H9 (cell line): ENCODE results near the gene KCNQ2. TPM values are rescaled to one million over a fixed set of nuclear protein-coding genes. Genes with fewer than 3 reads are reported as not detected.

Source experiments
- DNase-seq: peaks from one replicate; pipeline ENCODE4 v3.0.0-alpha.2; 2017
- H2AFZ ChIP-seq: one replicate; pipeline ENCODE4 v1.6.1; 2013; ENCODE audit warnings: mild to moderate bottlenecking, low read length, control low read depth, moderate library complexity
- H2AK5ac ChIP-seq: 2 replicates; pipeline ENCODE4 v1.6.1; 2013; ENCODE audit warnings: low read length, control low read depth, mixed read lengths; ENCODE audit not compliant: insufficient read length
- H2BK120ac ChIP-seq: one replicate; pipeline ENCODE4 v1.6.1; 2013; ENCODE audit warnings: low read depth, mild to moderate bottlenecking, low read length, control low read depth, inconsistent platforms; ENCODE audit not compliant: poor library complexity, severe bottlenecking
- H2BK12ac ChIP-seq: 2 replicates; pipeline ENCODE4 v1.6.1; 2013; ENCODE audit warnings: low read length, control low read depth, mixed read lengths, low read depth; ENCODE audit not compliant: insufficient read length
- H2BK15ac ChIP-seq: 2 replicates; pipeline ENCODE4 v1.6.1; 2013; ENCODE audit warnings: low read depth, low read length, control low read depth
- H2BK20ac ChIP-seq: one replicate; pipeline ENCODE4 v1.6.1; 2013; ENCODE audit warnings: low read depth, mild to moderate bottlenecking, low read length, control low read depth, inconsistent platforms; ENCODE audit not compliant: poor library complexity, severe bottlenecking
- H2BK5ac ChIP-seq: 2 replicates; pipeline ENCODE4 v1.6.1; 2013; ENCODE audit warnings: low read length, control low read depth, mixed read lengths; ENCODE audit not compliant: insufficient read length
- H3K14ac ChIP-seq: 2 replicates; pipeline ENCODE4 v1.6.1; 2013; ENCODE audit warnings: low read length, control low read depth; ENCODE audit not compliant: insufficient read depth
- H3K18ac ChIP-seq: 2 replicates; pipeline ENCODE4 v1.6.1; 2013; ENCODE audit warnings: low read depth, mild to moderate bottlenecking, mixed read lengths, low read length, control low read depth; ENCODE audit not compliant: insufficient read length
- H3K23ac ChIP-seq: 2 replicates; pipeline ENCODE4 v1.6.1; 2013; ENCODE audit warnings: low read length, control low read depth, mixed read lengths, low read depth; ENCODE audit not compliant: insufficient read length
- H3K23me2 ChIP-seq: 2 replicates; pipeline ENCODE4 v1.6.1; 2013; ENCODE audit warnings: low read depth, mild to moderate bottlenecking, mixed read lengths, low read length, control low read depth; ENCODE audit not compliant: insufficient read length, poor library complexity, severe bottlenecking
- H3K27ac ChIP-seq: 2 replicates; pipeline ENCODE4 v1.5.1; 2013; ENCODE audit warnings: low read length, control low read depth, mixed read lengths, low read depth; ENCODE audit not compliant: insufficient read length
- H3K27me3 ChIP-seq: 2 replicates; pipeline ENCODE4 v1.6.1; 2013; ENCODE audit warnings: low read length, control low read depth, inconsistent platforms; ENCODE audit not compliant: insufficient read depth
- H3K4ac ChIP-seq: 2 replicates; pipeline ENCODE4 v1.6.1; 2013; ENCODE audit warnings: low read depth, mild to moderate bottlenecking, control low read depth, inconsistent platforms, low read length, moderate library complexity
- H3K4me1 ChIP-seq: 2 replicates; pipeline ENCODE4 v1.6.1; 2013; ENCODE audit warnings: low read length, control low read depth, inconsistent platforms; ENCODE audit not compliant: insufficient read depth
- H3K4me2 ChIP-seq: 2 replicates; pipeline ENCODE4 v1.6.1; 2013; ENCODE audit warnings: low read length, control low read depth, mixed read lengths; ENCODE audit not compliant: insufficient read length, insufficient read depth
- H3K56ac ChIP-seq: 2 replicates; pipeline ENCODE4 v1.6.1; 2013; ENCODE audit warnings: low read depth, mild to moderate bottlenecking, mixed read lengths, low read length, control low read depth; ENCODE audit not compliant: insufficient read length
- H3K79me1 ChIP-seq: 2 replicates; pipeline ENCODE4 v1.6.1; 2013; ENCODE audit warnings: low read depth, mild to moderate bottlenecking, moderate library complexity, low read length, control low read depth, inconsistent platforms; ENCODE audit not compliant: insufficient read depth, poor library complexity, severe bottlenecking
- H3K79me2 ChIP-seq: 2 replicates; pipeline ENCODE4 v1.6.1; 2013; ENCODE audit warnings: low read length, control low read depth, inconsistent platforms; ENCODE audit not compliant: insufficient read depth
- H3K9ac ChIP-seq: 2 replicates; pipeline ENCODE4 v1.6.1; 2013; ENCODE audit warnings: low read length, control low read depth, mixed read lengths; ENCODE audit not compliant: insufficient read length; ENCODE audit errors: extremely low read depth
- H3K9me3 ChIP-seq: one replicate; pipeline ENCODE4 v1.6.1; 2013; ENCODE audit warnings: low read depth, low read length, inconsistent platforms; ENCODE audit not compliant: control insufficient read depth
- H3T11ph ChIP-seq: one replicate; pipeline ENCODE4 v1.6.1; 2013; ENCODE audit warnings: mild to moderate bottlenecking, low read length, control low read depth, inconsistent platforms
- H4K20me1 ChIP-seq: one replicate; pipeline ENCODE4 v1.6.1; 2013; ENCODE audit not compliant: control insufficient read depth, insufficient read length, insufficient read depth
- H4K5ac ChIP-seq: 2 replicates; pipeline ENCODE4 v1.6.1; 2013; ENCODE audit warnings: low read depth, mild to moderate bottlenecking, mixed read lengths, low read length, control low read depth; ENCODE audit not compliant: insufficient read length
- H4K8ac ChIP-seq: replicated peaks from 2 replicates; pipeline ENCODE4 v1.6.1; 2013; ENCODE audit warnings: low read length, control low read depth, mixed read lengths, low read depth; ENCODE audit not compliant: insufficient read length
- H4K91ac ChIP-seq: 2 replicates; pipeline ENCODE4 v1.6.1; 2013; ENCODE audit warnings: low read depth, mild to moderate bottlenecking, moderate library complexity, mixed read lengths, low read length, control low read depth; ENCODE audit not compliant: insufficient read length
- H3K27ac Mint-ChIP-seq, 3 experiments: 2 replicates in 2 of 3; 3 replicates in 1 of 3; pipeline ENCODE4 v1.8.0; 2020 to 2021; ENCODE audit warnings: mixed read lengths in 3 of 3, mild to moderate bottlenecking in 1 of 3, moderate library complexity in 1 of 3
- H3K27me3 Mint-ChIP-seq: 2 replicates; pipeline ENCODE4 v1.8.0; 2021; ENCODE audit warnings: low read depth, mild to moderate bottlenecking, moderate library complexity, mixed read lengths
- H3K36me3 Mint-ChIP-seq, 3 experiments: 2 replicates in 2 of 3; 3 replicates in 1 of 3; pipeline ENCODE4 v1.8.0; 2020 to 2021; ENCODE audit warnings: low read depth in 3 of 3, mixed read lengths in 3 of 3; ENCODE audit not compliant: insufficient read depth in 1 of 3
- H3K4me1 Mint-ChIP-seq, 2 experiments: 2 replicates each; pipeline ENCODE4 v1.8.0; 2020; ENCODE audit warnings: mixed read lengths in 2 of 2
- H3K4me3 Mint-ChIP-seq, 2 experiments: 2 replicates in 1 of 2; 3 replicates in 1 of 2; pipeline ENCODE4 v1.8.0; 2020 to 2021; ENCODE audit warnings: mild to moderate bottlenecking in 2 of 2, mixed read lengths in 2 of 2, moderate library complexity in 1 of 2
- H3K9me3 Mint-ChIP-seq, 2 experiments: 2 replicates in 1 of 2; 3 replicates in 1 of 2; pipeline ENCODE4 v1.8.0; 2020; ENCODE audit warnings: mild to moderate bottlenecking in 2 of 2, mixed read lengths in 2 of 2, moderate library complexity in 1 of 2
- WGBS: extraction: QIAGEN DNeasy Blood & Tissue Kit; methylation state at CpG from one replicate; pipeline ENCODE4 v1.1.7; 2013; ENCODE audit warnings: missing lambda C conversion rate, low lambda C conversion rate, mixed read lengths; ENCODE audit not compliant: insufficient read length; ENCODE audit errors: extremely low coverage; 5-methylcytosine and 5-hydroxymethylcytosine counted together
- total RNA-seq: library from RNA; stranded (reverse); gene quantifications from 2 replicates; pipeline ENCODE4 v1.2.1, GENCODE V29; 2021
- TF ChIP-seq, protein P1 (sequence below): fragments of 200-600 bp; sonication (generic); conservative IDR thresholded peaks from 3 replicates; pipeline ENCODE4 v1.8.0; 2021; ENCODE audit warnings: antibody characterized with exemption, mild to moderate bottlenecking

Gene KCNQ2
- total RNA-seq, 1 experiment from 2014 or later: 69.2 TPM

DNA sequence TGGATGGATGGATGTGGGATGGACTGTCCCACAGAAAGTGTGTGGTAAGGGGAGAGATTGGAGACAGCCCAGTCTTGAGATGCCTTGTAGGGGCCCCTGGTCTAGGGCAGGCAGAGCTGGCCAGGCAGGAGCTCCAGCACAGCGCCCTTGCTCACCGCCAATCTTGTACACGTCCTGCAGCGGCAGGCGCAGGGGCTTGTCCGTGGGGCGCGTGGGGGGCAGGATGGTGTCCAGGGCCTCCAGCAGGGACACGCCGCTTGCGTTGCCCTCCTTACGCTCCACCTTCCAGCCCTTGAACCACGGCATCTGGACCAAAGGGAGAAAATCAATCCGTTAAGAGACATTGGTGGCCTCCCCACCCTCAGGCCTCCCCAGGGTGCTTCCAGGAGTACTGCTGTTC, 20.5 kb upstream of the KCNQ2 start:
- no CpG with 5 or more reads among the region's 14 CpGs for WGBS

More for the DNA sequence above, 20.5 kb upstream of the KCNQ2 start:
- TF ChIP-seq, protein P1, sequence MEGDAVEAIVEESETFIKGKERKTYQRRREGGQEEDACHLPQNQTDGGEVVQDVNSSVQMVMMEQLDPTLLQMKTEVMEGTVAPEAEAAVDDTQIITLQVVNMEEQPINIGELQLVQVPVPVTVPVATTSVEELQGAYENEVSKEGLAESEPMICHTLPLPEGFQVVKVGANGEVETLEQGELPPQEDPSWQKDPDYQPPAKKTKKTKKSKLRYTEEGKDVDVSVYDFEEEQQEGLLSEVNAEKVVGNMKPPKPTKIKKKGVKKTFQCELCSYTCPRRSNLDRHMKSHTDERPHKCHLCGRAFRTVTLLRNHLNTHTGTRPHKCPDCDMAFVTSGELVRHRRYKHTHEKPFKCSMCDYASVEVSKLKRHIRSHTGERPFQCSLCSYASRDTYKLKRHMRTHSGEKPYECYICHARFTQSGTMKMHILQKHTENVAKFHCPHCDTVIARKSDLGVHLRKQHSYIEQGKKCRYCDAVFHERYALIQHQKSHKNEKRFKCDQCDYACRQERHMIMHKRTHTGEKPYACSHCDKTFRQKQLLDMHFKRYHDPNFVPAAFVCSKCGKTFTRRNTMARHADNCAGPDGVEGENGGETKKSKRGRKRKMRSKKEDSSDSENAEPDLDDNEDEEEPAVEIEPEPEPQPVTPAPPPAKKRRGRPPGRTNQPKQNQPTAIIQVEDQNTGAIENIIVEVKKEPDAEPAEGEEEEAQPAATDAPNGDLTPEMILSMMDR: no peak
- no peak for DNase-seq
- Histone ChIP-seq H2BK15ac (no peak overlapping the region), H3K23ac (no peak overlapping the region), H3K23me2 (peaks cover under 1% of the 10 kb centered on the region), H3K56ac (no peak overlapping the region), H4K20me1 (no peaks in the 10 kb centered on the region), H3K18ac (no peak overlapping the region), H2BK20ac (no peak overlapping the region), H4K91ac (no peak overlapping the region), H2AFZ (no peak overlapping the region), H3K14ac (no peak overlapping the region), H2AK5ac (no peak overlapping the region), H3K27ac (no peak overlapping the region), H3K9me3 (no peaks in the 10 kb centered on the region), H3K79me2 (no peaks in the 10 kb centered on the region), H3K4me2 (no peak overlapping the region), H3T11ph (no peak overlapping the region), H4K5ac (no peak overlapping the region), H2BK12ac (no peak overlapping the region), H4K8ac (no peak overlapping the region), H2BK5ac (no peak overlapping the region), H3K79me1 (no peaks in the 10 kb centered on the region), H3K27me3 (peaks cover 4% of the 10 kb centered on the region; the same call in 1 of the 2 replicates), H3K9ac (no peak overlapping the region), H3K4me1 (no peaks in the 10 kb centered on the region), H2BK120ac (no peak overlapping the region), H3K4ac (no peak overlapping the region)
- Mint-ChIP-seq H3K4me3 (no peak overlapping the region), H3K36me3 (peaks cover 15 to 24% (median 15%) of the 10 kb centered on the region in 3 experiments; a peak in 6 of 7 replicates), H3K9me3 (peaks cover 2 to 11% of the 10 kb centered on the region in 2 experiments; a peak in 3 of 5 replicates), H3K27me3 (peaks cover 53% of the 10 kb centered on the region), H3K4me1 (peaks cover 4 to 10% of the 10 kb centered on the region in 2 experiments; a peak in 3 of 4 replicates), H3K27ac (no peak overlapping the region)
